NCI-H1694 treated with DMSO at 0.1 percent for 48 hours (cell line): ENCODE data around the gene MBNL2.

Experiments used
- DNase-seq: peaks from one replicate; lab custom pipeline; 2025; lab: John Stamatoyannopoulos, UW

MBNL2 gene

DNA sequence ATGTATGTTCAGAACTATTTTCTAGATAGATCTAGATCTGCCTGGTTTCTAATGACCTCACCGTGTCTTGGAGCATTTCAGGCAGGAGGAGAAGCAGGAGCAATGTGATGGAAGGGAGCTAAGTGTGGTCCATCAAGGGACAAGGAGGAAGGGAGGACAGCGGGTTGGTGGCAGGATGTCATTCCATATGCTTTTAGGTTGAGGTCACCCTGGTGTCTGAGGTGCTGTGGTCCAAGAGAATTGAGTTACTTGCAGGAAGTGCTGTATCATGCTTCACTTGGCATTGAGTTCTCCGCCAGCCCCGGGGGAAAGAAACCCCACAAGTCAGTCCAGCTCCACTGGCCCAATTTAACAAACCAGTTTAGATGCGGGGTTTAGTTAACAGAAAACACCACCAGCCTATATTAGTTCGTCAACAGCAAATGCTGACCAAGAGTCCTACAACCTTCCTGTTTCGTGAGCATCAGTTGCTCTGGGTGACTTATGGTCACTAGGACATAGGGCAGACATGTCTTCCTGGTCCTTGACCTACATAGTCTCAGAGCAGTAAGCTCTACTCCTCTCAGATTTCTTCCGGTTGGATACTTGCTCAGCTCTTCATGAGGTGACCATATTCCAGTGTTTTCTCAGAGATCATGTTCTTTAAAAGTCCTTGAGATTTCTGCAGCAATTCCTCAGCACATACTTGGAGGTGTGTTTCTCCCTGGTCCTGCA lies 79.4 kb downstream of the MBNL2 start:
- no peak for DNase-seq

DNA sequence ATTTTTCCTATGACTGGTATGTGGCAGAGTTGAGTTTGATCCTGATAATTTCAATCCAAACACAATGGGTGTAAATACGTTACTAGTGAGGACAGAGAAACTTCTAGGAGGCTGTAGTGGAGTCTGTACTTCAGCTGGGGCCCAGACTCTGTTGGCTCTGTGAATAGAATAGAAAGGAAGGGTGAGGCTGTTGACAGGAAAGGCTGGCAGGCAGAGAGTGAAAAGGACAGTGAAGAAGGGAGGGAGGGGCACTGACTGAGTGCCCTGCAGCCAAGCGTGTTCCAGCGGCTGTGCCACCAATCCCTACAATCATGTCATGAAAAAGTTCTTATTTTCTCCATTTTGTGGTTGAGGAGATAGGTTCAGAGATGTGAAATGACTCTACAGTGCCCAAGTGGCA lies 80.5 kb downstream of the MBNL2 start:
- DNase-seq = no peak

DNA sequence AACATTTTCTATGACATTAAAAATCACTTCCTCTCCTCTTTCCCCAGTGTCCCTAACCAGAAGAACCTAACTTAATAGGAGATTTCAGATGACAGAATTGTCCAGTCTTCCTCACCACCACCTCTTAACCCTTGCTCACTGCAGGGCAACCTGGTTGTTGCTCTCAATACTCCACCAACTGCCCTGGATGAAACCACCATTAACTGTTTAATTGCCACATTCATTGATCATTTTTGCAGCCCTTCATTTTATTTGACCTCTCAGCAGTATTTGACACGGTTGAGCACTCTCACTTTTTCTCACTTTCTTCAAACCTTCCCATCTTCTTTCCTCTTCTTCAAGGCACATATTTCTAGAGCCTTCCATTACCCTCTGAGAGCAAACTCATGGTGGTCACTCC lies 84.0 kb downstream of the MBNL2 start:
- no peak for DNase-seq

DNA sequence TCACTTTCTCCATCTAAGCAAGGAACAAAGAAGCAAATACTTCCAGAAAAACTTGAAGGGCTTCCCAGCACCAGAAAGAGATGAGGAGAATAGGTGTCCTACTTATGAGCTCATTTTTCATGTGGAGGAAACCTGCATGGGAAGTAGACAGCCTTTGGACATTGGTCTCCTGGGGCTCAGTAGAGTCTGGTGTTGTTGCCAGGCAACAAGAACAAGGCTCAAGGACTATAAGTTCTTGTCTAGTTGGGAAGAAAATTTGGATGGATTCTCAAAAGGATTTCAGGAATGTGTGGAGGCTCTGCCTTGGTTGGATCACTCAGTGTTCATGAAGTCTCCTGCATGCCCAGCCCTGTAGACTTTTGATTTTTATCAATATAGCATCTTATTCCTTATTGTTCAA lies 84.5 kb downstream of the MBNL2 start:
- no peak for DNase-seq

DNA sequence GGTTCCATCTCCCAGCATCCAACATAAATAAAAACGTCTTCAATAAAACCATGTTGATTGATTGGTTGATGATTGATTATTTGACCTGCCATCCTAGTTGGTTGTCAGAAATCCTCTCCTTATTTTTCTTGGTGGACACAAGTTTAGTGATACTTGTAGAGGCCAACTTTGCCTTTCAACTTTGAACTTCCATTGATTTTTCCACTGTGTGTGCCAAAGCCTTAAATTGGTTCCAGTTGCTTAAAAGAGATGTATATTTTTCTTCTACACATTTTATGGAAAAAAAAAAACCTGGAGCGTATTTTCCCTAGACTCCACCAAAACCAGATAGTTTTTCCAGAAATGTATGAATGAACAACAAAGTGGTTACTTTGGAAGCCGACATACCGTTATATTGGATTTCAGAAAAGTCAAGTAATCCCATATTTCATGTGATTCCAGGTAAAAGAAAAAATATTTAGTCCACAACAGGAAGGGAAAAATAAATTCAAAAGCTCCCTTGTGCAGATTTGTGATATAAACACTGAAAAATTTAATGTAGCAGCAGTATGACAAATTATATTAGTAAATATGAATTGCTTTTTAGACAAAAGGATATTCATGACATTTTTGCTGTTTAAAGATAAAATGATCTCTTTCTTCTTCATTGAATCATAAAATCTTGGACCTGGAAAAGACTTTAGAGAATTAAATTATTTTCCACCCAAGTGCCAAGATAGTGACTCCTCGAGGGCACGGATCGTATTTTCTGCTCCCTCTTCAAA lies 85.2 kb downstream of the MBNL2 start:
- DNase-seq = no peak

DNA sequence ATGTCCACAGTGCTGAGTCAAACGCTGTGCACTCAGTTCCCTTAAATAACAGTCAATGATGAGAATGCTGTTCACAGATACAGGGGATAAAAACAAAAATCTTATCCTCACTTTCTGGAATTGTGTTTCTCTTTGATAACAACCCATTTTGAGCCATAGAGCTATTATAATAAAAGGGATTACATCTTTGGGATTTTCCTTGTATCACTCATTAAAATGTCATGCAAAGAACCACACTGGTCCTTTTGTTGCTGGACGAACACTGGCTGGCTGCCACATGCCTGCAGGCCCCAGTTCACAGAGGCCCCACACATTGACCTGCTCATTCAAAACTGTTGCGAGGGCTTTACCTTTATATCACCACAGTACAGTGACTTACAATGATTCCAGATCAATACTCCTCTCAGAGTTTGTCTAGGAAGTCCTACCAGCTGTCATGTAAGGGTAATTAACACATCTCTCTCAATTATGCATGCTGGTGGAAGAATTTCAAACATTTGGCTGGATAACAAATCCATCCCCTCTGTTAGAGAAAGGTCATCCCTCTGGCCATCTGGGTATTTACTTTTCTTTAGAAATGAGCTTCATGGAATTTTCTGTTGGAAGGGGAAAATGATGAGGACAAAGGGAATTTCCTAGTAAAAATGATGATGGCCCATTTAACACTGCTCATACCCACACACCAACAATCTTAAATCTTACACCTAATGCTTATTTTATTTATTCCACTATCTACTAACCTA lies 85.9 kb downstream of the MBNL2 start:
- DNase-seq = no peak

DNA sequence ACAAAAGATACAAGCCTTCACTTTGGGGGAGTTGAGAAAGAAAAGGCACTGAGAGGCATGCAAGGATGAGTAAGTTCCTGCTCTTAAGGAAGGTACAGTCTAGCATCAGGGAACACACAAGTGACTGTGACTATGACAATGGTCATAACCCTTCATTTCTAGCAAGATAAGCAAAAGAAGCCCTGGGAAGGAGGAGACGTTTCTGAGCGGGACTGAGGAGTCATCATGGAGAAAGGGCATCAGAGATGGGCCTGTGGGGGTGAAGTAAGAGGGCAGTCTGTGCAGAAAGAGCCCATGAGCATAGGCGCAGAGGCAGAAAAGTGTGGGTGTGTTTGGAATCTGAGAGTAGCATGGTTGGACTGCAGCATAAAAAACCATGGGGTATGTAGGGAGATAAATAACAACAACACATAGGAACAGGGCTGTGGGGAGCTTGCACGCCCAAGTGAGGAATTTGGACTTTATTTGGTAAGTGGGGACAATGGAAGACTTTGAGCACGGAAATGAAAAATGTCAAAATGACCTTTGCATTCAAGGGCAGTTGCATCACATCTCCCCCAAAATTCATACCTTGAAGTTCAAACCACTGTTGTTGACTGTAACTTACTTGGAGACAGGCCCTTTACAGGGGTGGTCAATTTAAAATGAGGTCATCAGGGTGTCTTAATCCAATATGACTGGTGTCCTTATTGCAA lies 86.7 kb downstream of the MBNL2 start:
- no peak for DNase-seq

DNA sequence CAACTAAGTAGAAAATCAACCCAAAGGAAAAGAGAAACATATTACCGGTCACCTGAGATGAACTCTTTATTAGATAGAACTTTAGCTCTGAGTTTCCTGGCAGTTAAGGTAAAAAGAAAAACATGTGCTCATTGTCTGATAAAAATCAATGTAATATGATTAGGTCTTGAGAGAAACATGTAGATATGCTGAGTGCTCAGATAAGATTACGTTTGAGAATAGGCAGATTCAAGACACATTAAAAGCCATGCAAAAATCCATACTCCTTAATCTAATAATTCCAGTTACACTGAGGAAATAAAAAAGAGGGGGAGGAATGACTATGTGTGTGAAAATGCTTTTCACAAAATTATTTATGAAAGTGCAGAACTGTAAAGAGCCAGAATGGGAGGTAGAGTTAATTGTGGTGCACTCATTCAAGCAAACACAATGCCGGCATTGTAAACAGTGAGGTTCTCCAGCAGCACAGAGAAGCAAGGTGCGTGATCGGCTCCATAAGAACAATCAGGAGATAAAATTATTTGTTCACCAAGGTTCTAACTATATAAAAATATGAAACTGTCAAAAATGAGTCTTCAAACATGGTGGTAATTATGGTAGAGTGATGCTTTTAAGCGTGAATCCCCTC lies 88.8 kb downstream of the MBNL2 start:
- no peak for DNase-seq

DNA sequence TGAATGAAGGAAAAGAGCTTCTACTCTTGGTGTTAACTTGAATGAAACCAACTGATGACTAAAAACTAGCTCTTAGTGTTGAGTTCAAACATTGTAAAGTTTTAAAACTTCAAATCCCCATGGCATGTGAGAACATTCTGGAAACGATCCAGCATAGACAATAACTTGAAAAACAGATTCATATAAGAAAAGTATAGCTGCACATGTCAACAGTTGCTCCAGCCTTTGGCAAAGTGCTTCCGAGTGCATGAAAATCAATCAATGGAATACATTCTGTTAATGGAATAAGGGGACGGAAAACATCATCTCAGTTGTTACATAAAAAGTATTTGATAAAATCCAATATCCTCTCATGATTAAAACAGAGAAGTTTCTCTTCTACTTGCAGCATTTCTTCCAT lies 89.8 kb downstream of the MBNL2 start:
- DNase-seq = no peak

DNA sequence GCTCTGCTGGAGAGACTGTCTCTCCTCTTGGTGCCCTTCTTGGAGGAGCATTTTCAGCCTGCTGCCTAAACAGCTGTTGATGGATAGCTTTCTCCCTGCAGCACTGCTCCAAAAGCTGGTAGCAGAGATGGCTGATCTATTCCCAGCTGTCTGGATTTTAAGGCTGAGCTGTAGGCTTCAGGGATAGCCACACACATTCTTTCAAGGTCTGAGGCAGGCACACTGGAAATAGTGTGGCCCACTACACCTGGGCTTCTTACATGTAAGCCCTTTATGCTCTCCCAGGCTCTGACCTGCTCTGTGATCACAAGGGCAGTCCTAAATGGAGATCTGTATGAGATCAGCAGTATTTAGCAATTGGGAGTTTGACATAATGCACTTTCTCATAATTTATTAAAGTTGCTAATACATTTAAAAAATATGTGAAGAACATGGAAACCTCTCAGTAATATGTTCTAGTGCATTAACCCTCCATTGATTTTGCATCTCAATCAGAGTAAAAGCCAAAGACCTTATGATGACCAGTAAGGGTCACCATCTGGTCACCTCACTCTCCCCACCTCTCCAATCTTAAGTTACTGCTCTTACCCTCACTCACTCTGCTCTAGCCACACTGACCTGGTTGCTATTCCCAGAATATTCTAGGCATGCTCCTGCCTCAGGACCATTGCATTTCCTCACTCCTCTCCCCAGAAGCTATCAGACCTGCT lies 91.6 kb downstream of the MBNL2 start:
- no peak for DNase-seq

DNA sequence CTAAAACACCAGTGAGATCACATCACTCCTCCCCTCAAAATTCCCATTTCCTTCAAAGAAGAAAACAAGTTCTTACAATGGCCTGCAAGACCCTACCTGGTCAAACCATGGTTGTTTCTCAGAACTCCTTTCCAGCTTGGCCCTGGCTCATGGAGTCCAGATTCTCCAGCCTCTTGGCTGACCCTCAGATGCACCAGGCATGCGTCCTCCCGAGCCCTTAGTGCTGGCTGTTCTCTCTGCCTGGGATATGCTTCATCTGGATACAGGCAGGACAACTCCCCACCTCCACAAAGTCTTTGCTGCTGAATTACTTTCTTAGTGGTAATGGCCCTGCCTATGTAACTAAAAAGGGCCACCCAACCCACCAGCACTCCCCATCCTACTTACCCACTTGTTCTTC lies 94.3 kb downstream of the MBNL2 start:
- no peak for DNase-seq

DNA sequence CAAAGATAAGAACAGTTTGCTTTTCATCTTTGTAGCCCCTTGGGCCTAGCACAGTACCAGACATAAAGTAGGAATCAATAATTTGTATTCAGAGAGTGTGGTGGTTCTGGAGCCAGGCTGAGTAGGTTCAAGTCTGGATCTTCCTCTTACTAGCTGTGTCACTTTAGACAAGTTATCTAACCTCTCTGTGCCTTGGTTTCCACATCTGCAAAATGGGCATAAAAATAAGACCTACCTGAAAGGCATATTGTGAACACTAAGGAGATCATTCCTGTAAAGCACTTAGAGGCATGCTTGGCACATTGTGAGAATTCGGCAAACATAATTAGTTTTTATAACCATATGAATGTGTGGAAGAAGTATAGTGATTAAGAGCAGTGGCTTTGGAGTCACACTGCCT lies 95.8 kb downstream of the MBNL2 start:
- DNase-seq = no peak

DNA sequence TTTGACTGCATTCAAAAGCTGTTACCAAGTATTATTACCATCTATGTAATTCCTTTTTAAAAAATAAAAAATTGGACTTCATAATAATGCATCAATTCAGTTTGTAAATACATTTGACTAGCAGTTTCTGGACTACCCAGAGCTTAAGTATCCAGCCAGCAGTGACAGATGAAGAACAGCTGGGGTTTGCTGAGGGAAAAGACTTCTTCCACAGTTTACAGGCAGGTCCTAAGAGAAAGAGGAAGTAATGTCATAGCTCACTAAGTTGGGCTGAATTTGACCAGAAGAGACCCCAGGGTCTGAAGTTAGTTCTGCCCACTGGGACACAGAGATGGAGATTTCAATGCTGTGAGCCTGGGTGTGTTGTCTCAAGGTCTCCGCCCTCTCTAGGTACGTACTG lies 96.4 kb downstream of the MBNL2 start:
- no peak for DNase-seq

DNA sequence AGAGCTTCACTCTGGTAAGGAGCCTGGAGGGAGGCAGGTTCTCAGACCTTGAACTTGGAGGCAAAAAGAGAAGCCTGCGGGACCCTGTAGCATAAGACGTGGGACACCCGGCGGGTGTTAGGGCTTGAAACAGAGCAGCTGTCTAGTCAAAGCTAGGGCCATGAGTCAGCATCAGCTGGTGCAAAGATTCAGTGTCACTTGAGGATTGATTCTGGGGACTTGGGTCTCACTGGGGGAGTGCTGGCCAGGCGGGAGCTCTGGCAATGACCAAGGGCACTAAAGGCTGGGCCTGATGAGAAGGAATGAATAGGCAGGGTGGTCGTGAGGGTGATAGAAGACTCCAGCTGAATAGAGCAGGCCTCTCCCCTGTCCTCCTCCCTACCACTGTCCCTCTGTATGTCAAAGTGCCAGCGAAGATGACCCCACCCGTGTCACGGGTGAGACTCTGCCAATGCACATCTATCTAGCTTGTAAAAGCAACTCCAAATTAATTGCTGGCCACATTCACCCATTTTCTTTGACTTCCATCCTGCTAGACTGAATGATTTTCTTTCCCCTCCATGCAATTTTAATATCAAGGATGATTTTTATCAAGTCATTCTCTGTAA lies 97.1 kb downstream of the MBNL2 start:
- no peak for DNase-seq

DNA sequence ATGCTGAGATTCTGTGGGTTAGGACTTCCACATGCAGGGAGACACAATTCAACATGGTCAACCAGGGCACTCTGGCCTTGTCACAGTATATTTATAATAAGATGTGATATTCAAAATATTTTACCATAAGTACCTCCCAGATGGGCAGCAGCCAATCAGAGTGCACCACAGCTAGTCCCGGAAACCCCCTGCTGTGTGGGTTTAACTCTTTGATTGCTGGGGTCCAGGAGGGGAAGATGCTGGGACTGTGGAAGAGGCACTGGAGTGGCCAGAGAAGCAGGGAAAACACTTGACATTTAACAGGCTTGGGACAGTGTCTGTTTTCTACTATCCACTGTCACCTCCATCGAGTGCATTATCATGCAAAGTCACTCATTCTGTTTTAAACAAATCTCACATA lies 99.0 kb downstream of the MBNL2 start:
- no peak for DNase-seq

DNA sequence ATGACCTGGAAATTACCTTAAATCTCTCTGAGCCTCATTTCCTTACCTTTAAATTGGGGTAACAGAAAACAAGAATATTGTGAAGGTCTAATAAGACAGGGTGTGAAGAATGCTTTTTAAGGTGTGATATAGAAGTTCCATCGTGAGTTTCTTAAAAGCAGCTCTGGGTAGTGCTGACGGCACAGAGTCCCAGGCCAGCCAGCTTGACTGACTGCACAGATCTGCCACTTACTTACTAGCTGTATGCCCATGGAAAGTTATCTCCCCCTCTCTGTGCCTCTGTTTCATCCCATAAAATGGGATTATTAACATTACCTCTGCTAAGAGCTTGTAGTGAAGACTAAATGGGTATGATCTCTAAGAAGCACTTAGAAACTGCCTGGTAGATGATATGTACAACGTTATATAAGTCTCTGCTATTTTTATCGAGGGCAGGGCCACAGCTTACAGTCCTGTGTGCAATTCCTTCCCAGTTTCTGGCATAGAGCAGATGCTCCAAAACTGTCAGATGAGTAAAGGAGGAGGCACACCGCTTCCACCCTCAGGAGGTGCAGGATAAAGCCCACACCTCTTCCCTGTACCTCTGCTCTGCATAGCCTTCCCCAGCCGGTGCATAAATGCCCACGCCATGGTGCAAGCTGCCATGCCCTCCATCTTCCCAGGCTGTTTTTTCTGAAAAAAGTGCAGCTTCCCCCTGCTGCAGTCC lies 99.6 kb downstream of the MBNL2 start:
- DNase-seq = no peak

DNA sequence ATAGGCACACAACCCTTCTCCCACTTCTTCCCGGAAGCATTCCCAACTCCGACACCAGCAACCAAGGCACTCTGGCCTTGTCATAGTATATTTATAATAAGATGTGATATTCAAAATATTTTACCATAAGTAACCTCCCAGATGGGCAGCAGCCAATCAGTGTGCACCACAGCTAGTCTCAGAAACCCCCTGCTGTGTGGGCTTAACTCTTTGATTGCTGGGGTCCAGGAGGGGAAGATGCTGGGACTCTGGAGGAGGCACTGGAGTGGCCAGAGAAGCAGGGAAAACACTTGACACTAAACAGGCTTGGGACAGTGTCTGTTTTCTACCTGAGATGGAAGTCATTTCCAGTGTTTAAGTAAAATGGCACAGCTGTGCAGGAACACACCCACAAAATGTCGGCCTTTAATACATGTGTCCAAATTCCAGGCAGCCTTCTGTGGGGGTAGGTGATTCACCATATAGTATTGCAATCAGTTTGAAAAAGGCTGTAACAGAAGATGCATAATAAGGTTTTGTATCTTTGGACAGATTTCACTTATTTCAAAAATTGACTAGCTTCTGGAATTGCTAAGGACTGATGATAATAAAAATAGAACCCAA lies 100.7 kb downstream of the MBNL2 start:
- no peak for DNase-seq

DNA sequence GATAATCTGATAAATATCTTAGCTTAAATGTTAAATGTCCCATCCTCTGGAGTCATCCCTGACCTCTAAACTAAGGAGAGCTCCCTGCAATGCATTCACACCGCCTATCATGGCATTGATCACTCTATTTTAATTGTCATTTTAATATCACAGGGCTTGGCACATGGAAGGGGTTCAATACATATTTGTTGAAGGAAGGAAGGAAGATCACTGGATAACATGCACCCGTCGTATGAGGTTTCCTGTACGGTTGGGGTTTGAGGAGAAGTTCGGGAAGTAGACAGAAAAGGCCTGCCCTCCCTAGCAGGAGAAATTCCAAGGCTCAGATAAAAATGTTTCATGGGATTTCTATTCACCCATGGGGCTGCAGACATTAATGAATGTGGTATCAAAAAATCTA lies 102.0 kb downstream of the MBNL2 start:
- no peak for DNase-seq

DNA sequence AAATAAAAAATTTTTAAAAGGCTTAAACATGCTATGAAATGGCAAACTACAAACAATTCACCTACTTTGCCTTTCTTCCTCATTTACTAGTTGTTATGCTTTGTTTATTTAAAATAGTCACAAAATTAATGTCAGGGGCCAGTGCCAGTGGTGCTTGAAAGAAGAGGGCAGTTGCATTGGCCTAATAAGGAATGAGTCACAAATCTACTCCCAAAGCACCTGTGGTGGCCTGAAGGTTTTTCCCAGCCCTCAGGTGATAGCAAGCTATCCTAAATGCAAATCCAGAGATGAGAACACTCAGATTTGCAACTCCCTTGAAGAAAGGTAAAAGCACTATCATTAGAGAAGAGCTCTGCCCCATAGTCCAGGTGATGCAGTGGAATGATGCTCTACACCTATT lies 103.6 kb downstream of the MBNL2 start:
- DNase-seq = no peak

DNA sequence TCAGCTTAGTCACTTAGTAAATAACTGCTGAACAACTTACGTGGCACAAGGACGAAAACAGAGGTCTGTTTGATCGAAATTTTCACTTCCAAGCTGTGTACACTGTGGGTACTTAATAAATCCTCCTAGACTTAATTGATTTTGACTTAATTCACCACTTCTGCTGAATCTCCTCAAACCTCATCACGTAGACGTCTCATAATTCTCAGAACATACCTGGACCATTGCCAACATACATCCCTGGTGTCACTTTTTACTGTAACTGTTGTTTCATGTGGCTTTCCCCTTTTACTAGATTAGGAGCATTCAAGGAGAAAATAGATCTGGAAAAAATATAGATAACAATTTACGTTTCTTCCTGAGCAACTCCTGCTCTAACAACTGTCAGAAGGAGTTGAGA lies 105.0 kb downstream of the MBNL2 start:
- DNase-seq = no peak
